Measurements from ENCODE around the gene ZMYND8. TPM values are rescaled to one million over a fixed set of nuclear protein-coding genes. Genes with fewer than 3 reads are reported as not detected.
A peak's percentile ranks its signal among the peaks of the same experiment; 100 is the strongest.

Gene ZMYND8
- total RNA-seq, 2 donors from 2014 or later: 42.1 to 65.7 TPM

GRCh38 chr20:47202733-47203667, 153.5 kb downstream of the ZMYND8 start:
- H3K4me3 Mint-ChIP-seq: no peak overlapping the region
- no peaks in the 10 kb centered on the region for H3K36me3 Mint-ChIP-seq
- H3K27ac Mint-ChIP-seq: no peak overlapping the region
- H3K9me3 Mint-ChIP-seq: no peaks in the 10 kb centered on the region
- ATAC-seq: no peak
- H3K27me3 Mint-ChIP-seq: no peaks in the 10 kb centered on the region
- DNase-seq (ENCODE audit: low spot score): no peak
- H3K4me1 Mint-ChIP-seq (ENCODE audit: low read depth in 2 of 2): peaks cover 0 to 4% of the 10 kb centered on the region in 2 donors

GRCh38 chr20:47201074-47201730, 155.3 kb downstream of the ZMYND8 start:
- DNase-seq (ENCODE audit: low spot score) (no peak), ATAC-seq (no peak)
- H3K27ac Mint-ChIP-seq: no peak overlapping the region
- H3K4me1 Mint-ChIP-seq (ENCODE audit: low read depth in 2 of 2): peaks cover 6 to 7% of the 10 kb centered on the region in 2 donors
- H3K27me3 Mint-ChIP-seq: no peaks in the 10 kb centered on the region
- no peak overlapping the region for H3K4me3 Mint-ChIP-seq
- no peaks in the 10 kb centered on the region for H3K36me3 Mint-ChIP-seq
- no peaks in the 10 kb centered on the region for H3K9me3 Mint-ChIP-seq

- Mint-ChIP-seq H3K4me1 (ENCODE audit: low read depth in 2 of 2) (peaks cover 7 to 8% of the 10 kb centered on the region in 2 donors), H3K36me3 (no peaks in the 10 kb centered on the region)
These were observed 157.4 kb downstream of the ZMYND8 start for GRCh38 chr20:47198996-47199552.

GRCh38 chr20:47198254-47198671, 158.2 kb downstream of the ZMYND8 start:
- ATAC-seq (peak in 1 of 2 donors; percentile 54), DNase-seq (ENCODE audit: low spot score) (no peak)

More at GRCh38 chr20:47198996-47199552, 157.4 kb downstream of the ZMYND8 start:
- Mint-ChIP-seq H3K9me3 (no peaks in the 10 kb centered on the region), H3K27me3 (peaks cover 3 to 6% of the 10 kb centered on the region in 2 donors), H3K27ac (no peak overlapping the region), H3K4me3 (no peak overlapping the region)
- ATAC-seq (no peak), DNase-seq (ENCODE audit: low spot score) (no peak)

GRCh38 chr20:47196091-47197081, 160.1 kb downstream of the ZMYND8 start:
- Mint-ChIP-seq H3K4me1 (ENCODE audit: low read depth in 2 of 2) (peaks cover 7 to 8% of the 10 kb centered on the region in 2 donors), H3K36me3 (no peaks in the 10 kb centered on the region), H3K4me3 (no peak overlapping the region), H3K27ac (no peak overlapping the region), H3K27me3 (peaks cover 3 to 6% of the 10 kb centered on the region in 2 donors), H3K9me3 (no peaks in the 10 kb centered on the region)
- DNase-seq (ENCODE audit: low spot score) (peak; percentile 84), ATAC-seq (peak; percentile 77 to 79)

More at GRCh38 chr20:47198254-47198671, 158.2 kb downstream of the ZMYND8 start:
- Mint-ChIP-seq H3K36me3 (no peaks in the 10 kb centered on the region), H3K27me3 (peaks cover 3 to 6% of the 10 kb centered on the region in 2 donors), H3K4me1 (ENCODE audit: low read depth in 2 of 2) (peaks cover 7 to 8% of the 10 kb centered on the region in 2 donors), H3K9me3 (no peaks in the 10 kb centered on the region), H3K27ac (no peak overlapping the region), H3K4me3 (no peak overlapping the region)

- peaks cover 3 to 6% of the 10 kb centered on the region in 2 donors for H3K27me3 Mint-ChIP-seq
- DNase-seq (ENCODE audit: low spot score): no peak
- no peaks in the 10 kb centered on the region for H3K36me3 Mint-ChIP-seq
- H3K4me1 Mint-ChIP-seq (ENCODE audit: low read depth in 2 of 2): peaks cover 7 to 8% of the 10 kb centered on the region in 2 donors
- H3K27ac Mint-ChIP-seq: no peak overlapping the region
- no peaks in the 10 kb centered on the region for H3K9me3 Mint-ChIP-seq
- ATAC-seq: no peak
- no peak overlapping the region for H3K4me3 Mint-ChIP-seq
These were observed 160.9 kb downstream of the ZMYND8 start for GRCh38 chr20:47195573-47195972.

- H3K4me1 Mint-ChIP-seq (ENCODE audit: low read depth in 2 of 2): peaks cover 11 to 13% of the 10 kb centered on the region in 2 donors
- no peak overlapping the region for H3K4me3 Mint-ChIP-seq
- DNase-seq (ENCODE audit: low spot score) (no peak), ATAC-seq (no peak)
- no peaks in the 10 kb centered on the region for H3K9me3 Mint-ChIP-seq
- H3K27me3 Mint-ChIP-seq: peaks cover 12% of the 10 kb centered on the region in 2 donors
- H3K27ac Mint-ChIP-seq: no peak overlapping the region
- H3K36me3 Mint-ChIP-seq: no peaks in the 10 kb centered on the region
These were observed 164.5 kb downstream of the ZMYND8 start for GRCh38 chr20:47191956-47192355.

GRCh38 chr20:47191074-47191673, 165.3 kb downstream of the ZMYND8 start:
- no peak for ATAC-seq
- no peak overlapping the region for H3K4me3 Mint-ChIP-seq
- no peaks in the 10 kb centered on the region for H3K36me3 Mint-ChIP-seq
- peaks cover 5 to 6% of the 10 kb centered on the region in 2 donors for H3K4me1 Mint-ChIP-seq (ENCODE audit: low read depth in 2 of 2)
- no peaks in the 10 kb centered on the region for H3K9me3 Mint-ChIP-seq
- no peak overlapping the region for H3K27ac Mint-ChIP-seq
- DNase-seq (ENCODE audit: low spot score): no peak
- H3K27me3 Mint-ChIP-seq: peaks cover 12% of the 10 kb centered on the region in 2 donors

GRCh38 chr20:47189060-47189459, 167.4 kb downstream of the ZMYND8 start:
- no peaks in the 10 kb centered on the region for H3K36me3 Mint-ChIP-seq
- peaks cover 5% of the 10 kb centered on the region in 2 donors for H3K4me1 Mint-ChIP-seq (ENCODE audit: low read depth in 2 of 2)
- ATAC-seq (no peak), DNase-seq (ENCODE audit: low spot score) (peak; percentile 20)
- H3K4me3 Mint-ChIP-seq: no peak overlapping the region
- no peaks in the 10 kb centered on the region for H3K9me3 Mint-ChIP-seq
- no peak overlapping the region for H3K27ac Mint-ChIP-seq
- peaks cover 6 to 9% of the 10 kb centered on the region in 2 donors for H3K27me3 Mint-ChIP-seq

- peaks cover 5% of the 10 kb centered on the region in 2 donors for H3K4me1 Mint-ChIP-seq (ENCODE audit: low read depth in 2 of 2)
- H3K36me3 Mint-ChIP-seq: no peaks in the 10 kb centered on the region
- H3K27me3 Mint-ChIP-seq: peaks cover 6 to 9% of the 10 kb centered on the region in 2 donors
- no peaks in the 10 kb centered on the region for H3K9me3 Mint-ChIP-seq
- DNase-seq (ENCODE audit: low spot score) (no peak), ATAC-seq (no peak)
- no peak overlapping the region for H3K4me3 Mint-ChIP-seq
- H3K27ac Mint-ChIP-seq: no peak overlapping the region
These were observed 168.0 kb downstream of the ZMYND8 start for GRCh38 chr20:47188540-47188939.

- DNase-seq (ENCODE audit: low spot score) (peak; percentile 48), ATAC-seq (no peak)
- Mint-ChIP-seq H3K36me3 (no peaks in the 10 kb centered on the region), H3K4me3 (no peak overlapping the region), H3K9me3 (no peaks in the 10 kb centered on the region), H3K4me1 (ENCODE audit: low read depth in 2 of 2) (peaks cover 5% of the 10 kb centered on the region in 2 donors), H3K27me3 (peaks cover 6 to 9% of the 10 kb centered on the region in 2 donors), H3K27ac (no peak overlapping the region)
These were observed 168.9 kb downstream of the ZMYND8 start for GRCh38 chr20:47187450-47188195.

- H3K9me3 Mint-ChIP-seq: no peaks in the 10 kb centered on the region
These were observed 173.1 kb downstream of the ZMYND8 start for GRCh38 chr20:47183367-47183766.

More at GRCh38 chr20:47183367-47183766, 173.1 kb downstream of the ZMYND8 start:
- DNase-seq (ENCODE audit: low spot score) (no peak), ATAC-seq (no peak)
- no peaks in the 10 kb centered on the region for H3K36me3 Mint-ChIP-seq
- H3K27ac Mint-ChIP-seq: no peak overlapping the region
- peaks cover 2 to 4% of the 10 kb centered on the region in 2 donors for H3K4me1 Mint-ChIP-seq (ENCODE audit: low read depth in 2 of 2)
- peaks cover 2 to 3% of the 10 kb centered on the region in 2 donors for H3K27me3 Mint-ChIP-seq
- H3K4me3 Mint-ChIP-seq: no peak overlapping the region

All from natural killer cell treated with Interleukin-12 subunit alpha and Interleukin-12 subunit beta and Interleukin-15 and Interleukin-18, amount 100 ng/mL, for 72 hours (primary cell).